Caco-2 (cell line): ENCODE measurements around the gene HSD11B1. TPM values are rescaled to one million over a fixed set of nuclear protein-coding genes. Genes with fewer than 3 reads are reported as not detected.

Experiments
- BruUV-seq: library from RNA; stranded (reverse); fragments of 400-500 nt; replicated peaks from 2 replicates; lab custom pipeline; 2021; lab: Mats Ljungman, UMichigan
- CTCF ChIA-PET: fragments of 300-600 bp; sonication (Branson Sonifier 250); formaldehyde crosslinking; loops from one replicate; lab custom pipeline; 2022; ENCODE audit warnings: antibody characterized with exemption; lab: Charles Lee
- POLR2A ChIA-PET: fragments of 300-600 bp; sonication (Branson Sonifier 250); formaldehyde crosslinking; loops from one replicate; lab custom pipeline; 2022; ENCODE audit warnings: antibody characterized with exemption; lab: Charles Lee
- DNase-seq, 2 experiments: peaks; one replicate each; pipeline versions ENCODE4 v3.0.0 to v3.0.0-alpha.2; 2020 to 2022
- H3K27me3 ChIP-seq: replicated peaks from 2 replicates; pipeline ENCODE4 v1.6.0; 2011; ENCODE audit warnings: low read length; ENCODE audit not compliant: control insufficient read depth, insufficient read depth
- H3K36me3 ChIP-seq: 2 replicates; pipeline ENCODE4 v1.5.1; 2011; ENCODE audit warnings: low read length; ENCODE audit not compliant: control insufficient read depth, insufficient read depth
- H3K4me1 ChIP-seq: fragments of 250-450 bp; sonication (Bioruptor Pico); 2 replicates; pipeline ENCODE4 v1.5.1; 2020; ENCODE audit warnings: mild to moderate bottlenecking
- H3K4me3 ChIP-seq: 2 replicates; pipeline ENCODE4 v1.5.1; 2011; ENCODE audit warnings: low read depth, mild to moderate bottlenecking, control low read depth, low read length
- H3K9me3 ChIP-seq: fragments of 250-450 bp; sonication (Bioruptor Pico); 2 replicates; pipeline ENCODE4 v1.5.1; 2020; ENCODE audit warnings: mild to moderate bottlenecking, moderate library complexity
- H3K27ac Mint-ChIP-seq: one replicate; pipeline ENCODE4 v1.8.0; 2022; ENCODE audit warnings: mixed read lengths; ENCODE audit not compliant: unreplicated experiment
- H3K27me3 Mint-ChIP-seq: one replicate; pipeline ENCODE4 v1.8.0; 2022; ENCODE audit warnings: mixed read lengths; ENCODE audit not compliant: insufficient read depth, unreplicated experiment
- H3K36me3 Mint-ChIP-seq: one replicate; pipeline ENCODE4 v1.8.0; 2022; ENCODE audit warnings: mild to moderate bottlenecking, mixed read lengths; ENCODE audit not compliant: insufficient read depth, unreplicated experiment
- H3K4me1 Mint-ChIP-seq: one replicate; pipeline ENCODE4 v1.8.0; 2022; ENCODE audit warnings: low read depth, mixed read lengths; ENCODE audit not compliant: unreplicated experiment
- H3K4me3 Mint-ChIP-seq: one replicate; pipeline ENCODE4 v1.8.0; 2022; ENCODE audit warnings: mild to moderate bottlenecking, moderate library complexity, mixed read lengths; ENCODE audit not compliant: unreplicated experiment
- H3K9me3 Mint-ChIP-seq: one replicate; pipeline ENCODE4 v1.8.0; 2022; ENCODE audit warnings: mixed read lengths; ENCODE audit not compliant: unreplicated experiment
- CTCF ChIP-seq, 2 experiments: fragments of 200-600 bp in 1 of 2; IDR thresholded peaks; 1 replicate in 1 of 2; 2 replicates in 1 of 2; pipeline versions ENCODE4 v1.5.1 to v1.8.0; 2011 to 2022; ENCODE audit warnings: antibody characterized with exemption in 1 of 2, control low read depth in 1 of 2, inconsistent platforms in 1 of 2, low read depth in 1 of 2, low read length in 1 of 2, mild to moderate bottlenecking in 1 of 2, moderate library complexity in 1 of 2; ENCODE audit not compliant: insufficient read depth in 1 of 2, severe bottlenecking in 1 of 2, unreplicated experiment in 1 of 2
- intact Hi-C: fragments of 100-400 bp; cut with micrococcal nuclease; formaldehyde crosslinking; loops from one replicate; pipeline ENCODE4 v1.10.0; 2022; ENCODE audit not compliant: unreplicated experiment
- total RNA-seq: library from RNA; stranded (reverse); gene quantifications from 2 replicates; pipeline ENCODE4 v1.2.3, GENCODE V29; 2022

HSD11B1 gene
- total RNA-seq, 1 experiment from 2014 or later: not detected

DNA sequence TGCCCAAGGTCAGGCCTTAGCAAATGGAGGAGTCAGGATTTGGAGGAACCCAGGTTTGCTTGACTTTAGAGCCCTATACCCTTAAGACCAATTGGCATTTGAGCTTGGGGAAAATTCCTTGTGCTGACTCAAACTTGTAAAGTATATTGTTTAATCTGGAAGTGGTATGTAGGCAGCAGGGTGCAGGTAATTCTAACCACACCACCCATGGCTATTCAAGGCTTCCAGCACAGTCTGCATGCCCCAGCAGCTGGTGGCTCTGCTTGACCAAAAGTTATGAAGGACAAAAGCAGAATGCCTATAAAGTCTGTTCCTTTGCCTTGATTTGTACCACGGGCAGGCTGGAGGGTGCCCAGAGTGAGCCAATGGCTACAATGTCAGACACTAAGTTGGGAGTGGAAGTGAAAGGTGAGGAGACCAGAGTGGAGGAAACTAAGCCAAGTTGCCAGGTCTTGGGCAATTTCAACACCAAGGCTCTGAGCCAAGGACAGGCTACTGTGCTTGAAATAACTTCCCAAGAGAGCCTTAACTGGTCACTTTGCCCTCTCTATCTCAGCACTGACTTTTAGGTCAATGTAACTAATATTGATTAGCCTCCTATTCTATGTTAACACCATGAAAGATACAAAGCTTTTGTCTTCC, 34.1 kb upstream of the HSD11B1 start:
- DNase-seq: no peak
- H3K27ac Mint-ChIP-seq: no peak overlapping the region
- BruUV-seq: no TSS peak
- Histone ChIP-seq H3K27me3 (no peaks in the 10 kb centered on the region), H3K9me3 (no peaks in the 10 kb centered on the region), H3K4me1 (peaks cover 12% of the 10 kb centered on the region), H3K36me3 (no peaks in the 10 kb centered on the region), H3K4me3 (no peak overlapping the region)
- peaks cover 10% of the 10 kb centered on the region for H3K9me3 Mint-ChIP-seq
- intact Hi-C loops: no loop called here
- POLR2A ChIA-PET: no interaction called here
- peaks cover 24% of the 10 kb centered on the region for H3K4me1 Mint-ChIP-seq
- TF ChIP-seq CTCF (IDR thresholded peaks at IDR 0.05; ENCODE audit: insufficient read depth in 1 of 2, low read depth in 1 of 2, low read length in 1 of 2, severe bottlenecking in 1 of 2, unreplicated experiment in 1 of 2): no peak
- no peaks in the 10 kb centered on the region for H3K27me3 Mint-ChIP-seq
- CTCF ChIA-PET: no interaction called here
- peaks cover 18% of the 10 kb centered on the region for H3K36me3 Mint-ChIP-seq
- no peak overlapping the region for H3K4me3 Mint-ChIP-seq

- Histone ChIP-seq H3K9me3 (no peaks in the 10 kb centered on the region), H3K36me3 (0 out of 2 replicates have a peak, but pooled peaks cover 1% of the 10 kb centered on the region), H3K27me3 (no peaks in the 10 kb centered on the region), H3K4me1 (peaks cover 12% of the 10 kb centered on the region), H3K4me3 (no peak overlapping the region)
- peak overlapping the region; percentile 29 for H3K27ac Mint-ChIP-seq
- H3K36me3 Mint-ChIP-seq: peaks cover 22% of the 10 kb centered on the region
- peaks cover 41% of the 10 kb centered on the region for H3K4me1 Mint-ChIP-seq
- H3K27me3 Mint-ChIP-seq: no peaks in the 10 kb centered on the region
- TF ChIP-seq CTCF (IDR thresholded peaks at IDR 0.05; ENCODE audit: insufficient read depth in 1 of 2, low read depth in 1 of 2, low read length in 1 of 2, severe bottlenecking in 1 of 2, unreplicated experiment in 1 of 2): no peak
- POLR2A ChIA-PET: interaction anchor here (3.5 kb wide), 1 partner anchor 20 kb away, joined by 47 read pairs; the partner anchor contains the start of gene LAMB3
- intact Hi-C loops: no loop called here
- H3K4me3 Mint-ChIP-seq: no peak overlapping the region
- no TSS peak for BruUV-seq
- no peak for DNase-seq
- peaks cover 10% of the 10 kb centered on the region for H3K9me3 Mint-ChIP-seq
- CTCF ChIA-PET: interaction anchor here (3.4 kb wide), 1 partner anchor 20 kb away, joined by 34 read pairs; the partner anchor contains the start of gene LAMB3
These were observed 31.7 kb upstream of the HSD11B1 start for GRCh38 chr1:209672705-209673630.
